Stimulated activated CD8-positive, alpha-beta memory T cell treated with anti-CD3 and anti-CD28 coated beads, Interleukin-4, amount 100 ng/mL, for 24 hours (primary cell): ENCODE results near the gene NHLRC4.

Experiments used
- DNase-seq: peaks from one replicate; pipeline ENCODE4 v3.0.0-alpha.2; 2020; ENCODE audit warnings: low read depth

Gene NHLRC4

GRCh38 chr16:530111-530817 is 36.5 kb upstream of the NHLRC4 start:
- DNase-seq = no peak

DNA sequence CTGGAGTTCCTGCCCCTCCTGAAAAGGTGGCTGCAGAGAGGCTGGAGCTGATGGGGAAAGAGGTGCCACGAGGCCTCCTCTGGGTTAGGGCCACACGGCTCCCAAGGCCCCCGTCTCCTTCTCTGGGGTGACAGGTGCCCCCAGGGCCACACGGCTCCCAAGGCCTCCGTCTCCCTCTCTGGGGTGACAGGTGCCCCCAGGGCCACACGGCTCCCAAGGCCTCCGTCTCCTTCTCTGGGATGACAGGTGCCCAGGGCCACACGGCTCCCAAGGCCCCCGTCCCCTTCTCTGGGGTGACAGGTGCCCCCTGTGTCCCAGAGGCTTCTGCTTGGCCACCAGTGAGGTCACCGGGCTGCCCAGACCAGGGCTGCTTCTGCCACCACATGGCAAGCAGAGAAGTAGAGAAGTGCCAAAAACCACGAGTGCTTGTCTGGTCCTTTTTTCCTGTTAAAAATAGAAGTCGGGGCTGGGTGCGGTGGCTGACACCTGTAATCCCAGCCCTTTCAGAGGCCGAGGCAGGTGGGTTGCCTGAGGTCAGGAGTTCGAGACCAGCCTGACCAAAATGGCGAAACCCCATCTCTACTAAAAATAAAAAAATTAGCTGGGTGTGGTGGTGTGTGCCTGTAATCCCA is 35.2 kb upstream of the NHLRC4 start:
- DNase-seq = no peak

GRCh38 chr16:533391-534123 is 33.2 kb upstream of the NHLRC4 start:
- no peak for DNase-seq

GRCh38 chr16:534135-534534 is 32.7 kb upstream of the NHLRC4 start:
- no peak for DNase-seq

DNA sequence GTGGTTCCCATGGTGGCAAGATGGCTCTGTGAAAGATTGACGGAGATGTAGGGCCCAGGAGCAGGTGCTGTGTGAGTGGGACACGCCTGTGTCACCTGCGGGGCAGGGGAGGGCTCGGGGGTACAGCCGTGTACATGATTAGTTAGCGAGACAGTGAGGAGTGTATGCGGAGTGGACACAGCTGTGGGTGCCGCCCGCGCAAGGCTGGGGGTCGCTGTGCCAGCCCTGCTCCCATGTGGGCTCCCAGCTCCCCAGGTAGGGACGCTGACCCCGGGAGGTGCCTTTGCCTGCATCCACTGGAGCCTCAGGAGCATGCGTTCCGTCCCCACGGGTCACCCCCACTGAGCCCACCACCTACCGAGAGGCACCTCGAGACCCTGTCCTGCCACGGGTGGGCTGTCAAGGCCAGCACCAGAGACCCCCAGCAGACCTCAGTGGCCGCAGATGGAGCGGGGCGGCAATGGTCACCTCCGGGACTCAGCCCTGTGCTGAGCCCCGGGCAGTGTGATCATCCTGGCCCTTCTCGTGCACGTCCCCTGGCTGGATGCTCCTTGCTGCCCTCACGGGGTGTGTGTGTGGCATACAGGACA is 31.9 kb upstream of the NHLRC4 start:
- DNase-seq = no peak

GRCh38 chr16:535446-536405 is 31.1 kb upstream of the NHLRC4 start:
- no peak for DNase-seq

- no peak for DNase-seq
These were observed 30.1 kb upstream of the NHLRC4 start for GRCh38 chr16:536746-537145.

- DNase-seq = no peak
These were observed 29.1 kb upstream of the NHLRC4 start for GRCh38 chr16:537415-538335.

DNA sequence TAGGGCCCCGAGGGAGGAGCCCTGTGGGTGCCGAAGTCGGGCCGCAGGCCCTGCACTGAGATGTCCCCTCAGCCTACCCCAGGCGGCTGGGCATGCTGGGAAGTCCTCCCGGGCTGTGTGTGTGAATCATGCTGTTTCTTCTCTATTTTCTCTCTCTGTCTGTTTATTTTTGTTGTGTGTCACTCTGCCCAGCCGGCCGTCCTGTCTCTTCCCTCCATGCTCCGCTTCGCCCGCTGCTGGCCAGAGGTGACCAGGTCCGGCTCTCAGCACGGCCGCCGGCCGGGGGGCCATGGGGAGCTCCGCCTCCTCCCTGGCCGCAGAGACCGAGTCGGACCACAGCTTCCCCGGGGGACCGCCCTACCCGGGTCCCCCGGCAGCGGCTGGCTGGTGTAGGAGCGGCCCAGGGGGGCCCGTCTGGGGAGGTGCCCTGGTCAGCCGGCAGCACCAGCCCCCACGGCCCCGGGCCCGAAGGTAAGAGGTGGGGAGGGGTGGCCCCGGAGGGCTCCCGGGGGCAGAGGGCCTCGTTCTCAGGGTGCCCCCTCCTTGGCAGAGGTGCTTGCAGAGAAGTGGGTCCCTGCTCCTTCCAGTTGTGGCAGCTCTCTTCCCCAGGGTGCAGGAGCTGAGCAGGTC is 26.8 kb upstream of the NHLRC4 start:
- no peak for DNase-seq

- DNase-seq = no peak
These were observed 26.0 kb upstream of the NHLRC4 start for GRCh38 chr16:540645-541340.

DNA sequence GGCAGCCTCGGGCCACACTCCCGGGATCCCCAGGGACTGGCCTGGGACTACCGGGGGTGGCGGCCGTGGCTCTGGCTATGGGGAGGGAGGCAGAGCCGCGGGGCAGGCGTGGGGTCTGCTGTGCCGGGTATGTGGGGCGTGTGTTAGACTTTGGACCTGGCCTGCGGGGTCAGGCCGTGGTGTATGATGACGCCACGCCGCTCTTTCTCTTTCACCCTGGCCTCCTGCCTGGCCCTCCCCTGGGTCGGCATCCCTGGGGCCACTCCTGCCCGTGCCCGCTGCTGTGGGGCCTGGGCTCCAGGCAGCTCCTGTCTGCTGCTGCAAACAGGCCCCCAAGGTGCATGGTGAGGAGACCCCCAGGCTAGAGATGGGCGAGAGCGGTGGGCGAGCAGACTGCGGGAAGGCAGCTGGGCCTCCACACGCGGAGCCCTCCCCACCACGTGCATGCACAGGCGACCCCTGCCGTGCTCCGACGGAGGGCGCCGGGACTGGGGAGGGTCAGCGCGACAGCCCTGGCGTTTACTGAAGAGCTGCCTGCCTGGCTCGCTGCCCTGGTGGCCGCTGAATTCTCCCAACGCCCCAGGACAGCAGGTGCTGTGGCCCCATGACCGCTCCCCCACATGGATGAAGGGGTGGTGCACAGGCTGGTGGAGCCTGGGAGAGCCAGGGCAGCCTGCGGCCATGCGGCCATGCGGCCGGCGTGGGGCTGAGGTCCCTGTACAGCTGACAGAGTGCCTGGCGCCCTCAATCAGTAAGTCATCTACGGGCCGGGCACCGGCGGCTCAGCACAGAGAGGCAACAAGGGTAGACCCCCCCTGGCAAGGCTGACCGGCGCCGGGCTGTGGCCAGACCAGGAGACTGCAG is 23.3 kb upstream of the NHLRC4 start:
- no peak for DNase-seq

DNA sequence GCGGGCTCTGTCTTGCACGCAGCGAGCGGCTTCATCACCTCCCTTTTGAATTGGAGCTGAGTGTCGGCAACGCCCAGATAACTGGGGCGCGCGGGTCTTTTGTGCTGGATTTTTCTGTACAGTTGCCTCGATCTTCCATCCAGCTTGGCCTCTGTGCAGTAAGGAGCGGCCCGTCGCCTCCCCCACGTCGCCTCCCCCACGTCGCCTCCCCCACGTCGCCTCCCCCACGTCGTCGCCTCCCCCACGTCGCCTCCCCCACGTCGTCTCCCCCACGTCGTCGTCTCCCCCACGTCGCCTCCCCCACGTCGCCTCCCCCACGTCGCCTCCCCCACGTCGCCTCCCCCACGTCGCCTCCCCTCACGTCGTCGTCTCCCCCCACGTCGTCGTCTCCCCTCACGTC is 22.3 kb upstream of the NHLRC4 start:
- no peak for DNase-seq

GRCh38 chr16:546909-547770 is 19.7 kb upstream of the NHLRC4 start:
- no peak for DNase-seq

DNA sequence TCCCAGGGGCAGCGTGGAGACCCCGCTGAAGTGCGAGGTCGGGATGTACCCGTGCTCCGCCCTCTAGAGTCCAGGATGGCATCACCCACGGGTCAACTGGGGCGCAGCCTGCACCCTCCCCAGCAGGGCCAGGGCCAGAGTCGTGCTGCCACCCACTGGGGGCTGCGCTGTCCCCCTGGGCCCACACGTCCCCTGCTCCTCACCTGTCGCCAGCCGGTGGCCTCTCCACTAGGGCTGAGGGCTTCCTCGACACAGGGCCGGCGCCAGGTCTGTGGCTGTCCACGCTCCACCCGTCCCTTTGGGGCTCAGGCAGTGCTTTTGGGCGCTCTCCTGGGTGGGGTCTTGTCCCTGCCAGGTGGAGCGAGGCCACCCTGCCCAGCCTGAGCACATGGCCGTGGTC is 18.2 kb upstream of the NHLRC4 start:
- DNase-seq = no peak

DNA sequence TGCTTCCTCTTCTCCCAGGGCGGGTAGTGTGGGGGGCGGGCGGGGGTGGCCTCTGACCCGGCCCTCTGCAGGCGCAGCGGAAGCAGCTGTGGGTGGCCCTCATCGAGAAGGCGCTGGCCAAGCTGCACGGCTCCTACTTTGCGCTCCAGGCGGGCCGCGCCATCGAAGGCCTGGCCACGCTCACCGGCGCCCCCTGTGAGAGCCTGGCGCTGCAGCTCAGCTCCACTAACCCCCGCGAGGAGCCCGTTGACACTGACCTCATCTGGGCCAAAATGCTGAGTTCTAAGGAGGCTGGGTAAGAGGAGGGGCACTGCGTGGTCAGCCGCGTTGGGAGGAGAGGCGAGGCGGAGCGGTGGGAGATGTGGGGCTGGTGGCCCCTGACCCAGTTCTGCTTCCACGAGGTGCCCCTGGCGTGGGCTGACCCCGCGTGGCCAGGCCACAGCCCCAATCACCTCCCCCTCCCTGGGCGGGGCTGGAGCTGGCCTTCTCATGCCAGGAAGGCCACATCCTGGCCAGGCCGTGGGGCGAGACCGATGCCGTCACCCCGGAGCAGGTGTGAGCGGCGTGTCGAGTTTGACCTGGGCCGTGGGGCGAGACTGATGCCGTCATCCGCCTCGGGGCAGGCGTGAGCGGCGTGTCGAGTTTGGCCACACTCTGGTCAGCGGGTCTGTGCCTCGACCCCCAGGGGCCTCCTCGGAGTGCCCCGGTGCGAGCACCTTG is 17.1 kb upstream of the NHLRC4 start:
- DNase-seq = no peak

DNA sequence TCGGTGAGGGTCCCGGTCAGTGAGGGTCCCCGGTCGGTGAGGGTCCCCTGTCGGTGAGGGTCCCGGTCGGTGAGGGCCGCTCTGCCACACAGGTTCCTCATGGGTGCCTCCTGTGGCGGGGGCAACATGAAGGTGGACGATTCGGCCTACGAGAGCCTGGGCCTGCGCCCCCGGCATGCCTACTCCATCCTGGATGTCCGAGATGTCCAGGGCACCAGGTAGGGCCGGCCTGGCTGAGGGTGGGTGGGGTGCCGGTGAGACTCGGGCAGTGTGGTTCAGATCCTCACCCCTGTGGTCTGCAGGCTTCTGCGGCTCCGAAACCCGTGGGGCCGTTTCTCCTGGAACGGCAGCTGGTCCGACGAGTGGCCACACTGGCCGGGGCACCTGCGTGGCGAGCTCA is 15.6 kb upstream of the NHLRC4 start:
- DNase-seq = no peak

DNA sequence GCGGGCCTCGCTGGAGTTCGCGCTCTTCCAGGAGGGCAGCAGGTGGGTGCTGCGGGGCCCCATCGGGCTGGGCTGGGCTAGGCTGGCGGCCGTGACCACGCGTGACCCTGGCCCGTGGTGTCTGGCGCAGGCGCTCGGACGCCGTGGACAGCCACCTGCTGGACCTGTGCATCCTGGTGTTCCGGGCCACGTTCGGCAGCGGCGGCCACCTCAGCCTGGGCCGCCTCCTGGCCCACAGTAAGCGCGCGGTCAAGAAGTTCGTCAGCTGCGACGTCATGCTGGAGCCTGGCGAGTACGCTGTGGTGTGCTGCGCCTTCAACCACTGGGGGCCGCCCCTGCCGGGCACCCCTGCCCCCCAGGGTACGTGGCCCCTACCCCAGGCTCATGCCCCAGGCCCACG is 14.6 kb upstream of the NHLRC4 start:
- DNase-seq = no peak
